22Rv1 (cell line): ENCODE measurements around the gene TNK1.

Source experiments
- H3K27ac ChIP-seq: fragments of 450-650 bp; 2 replicates; pipeline ENCODE4 v1.5.1; 2017
- ZFX ChIP-seq: fragments of 450-650 bp; IDR thresholded peaks from 2 replicates; pipeline ENCODE4 v1.6.1; 2017; ENCODE audit warnings: antibody characterized with exemption, borderline replicate concordance
- TF ChIP-seq, protein P1 (sequence below): fragments of 450-650 bp; IDR thresholded peaks from 2 replicates; pipeline ENCODE4 v1.5.1; 2017; ENCODE audit warnings: mild to moderate bottlenecking

TNK1 gene

GRCh38 chr17:7370853-7371252, 10.0 kb upstream of the TNK1 start:
- TF ChIP-seq ZFX = no peak
- TF ChIP-seq, protein P1, sequence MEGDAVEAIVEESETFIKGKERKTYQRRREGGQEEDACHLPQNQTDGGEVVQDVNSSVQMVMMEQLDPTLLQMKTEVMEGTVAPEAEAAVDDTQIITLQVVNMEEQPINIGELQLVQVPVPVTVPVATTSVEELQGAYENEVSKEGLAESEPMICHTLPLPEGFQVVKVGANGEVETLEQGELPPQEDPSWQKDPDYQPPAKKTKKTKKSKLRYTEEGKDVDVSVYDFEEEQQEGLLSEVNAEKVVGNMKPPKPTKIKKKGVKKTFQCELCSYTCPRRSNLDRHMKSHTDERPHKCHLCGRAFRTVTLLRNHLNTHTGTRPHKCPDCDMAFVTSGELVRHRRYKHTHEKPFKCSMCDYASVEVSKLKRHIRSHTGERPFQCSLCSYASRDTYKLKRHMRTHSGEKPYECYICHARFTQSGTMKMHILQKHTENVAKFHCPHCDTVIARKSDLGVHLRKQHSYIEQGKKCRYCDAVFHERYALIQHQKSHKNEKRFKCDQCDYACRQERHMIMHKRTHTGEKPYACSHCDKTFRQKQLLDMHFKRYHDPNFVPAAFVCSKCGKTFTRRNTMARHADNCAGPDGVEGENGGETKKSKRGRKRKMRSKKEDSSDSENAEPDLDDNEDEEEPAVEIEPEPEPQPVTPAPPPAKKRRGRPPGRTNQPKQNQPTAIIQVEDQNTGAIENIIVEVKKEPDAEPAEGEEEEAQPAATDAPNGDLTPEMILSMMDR = no peak
- H3K27ac ChIP-seq = no peak overlapping the region

DNA sequence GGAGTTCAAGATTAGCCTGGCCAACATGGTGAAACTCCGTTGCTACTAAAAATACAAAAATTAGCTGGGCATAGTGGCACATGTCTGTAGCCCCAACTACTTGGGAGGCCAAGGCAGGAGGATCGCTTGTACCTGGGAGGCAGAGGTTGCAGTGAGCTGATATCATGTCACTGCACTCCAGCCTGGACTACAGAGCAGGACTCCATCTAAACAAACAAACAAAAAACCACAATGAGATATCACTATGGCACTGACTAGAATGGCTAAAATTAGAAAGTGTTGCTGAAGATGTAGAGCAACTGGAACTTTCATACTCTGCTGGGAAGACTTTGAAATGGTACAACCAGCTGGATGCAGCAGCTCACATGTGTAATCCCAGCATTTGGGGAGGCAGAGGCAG, 6.5 kb upstream of the TNK1 start:
- TF ChIP-seq, protein P1 = no peak
- TF ChIP-seq ZFX = no peak

DNA sequence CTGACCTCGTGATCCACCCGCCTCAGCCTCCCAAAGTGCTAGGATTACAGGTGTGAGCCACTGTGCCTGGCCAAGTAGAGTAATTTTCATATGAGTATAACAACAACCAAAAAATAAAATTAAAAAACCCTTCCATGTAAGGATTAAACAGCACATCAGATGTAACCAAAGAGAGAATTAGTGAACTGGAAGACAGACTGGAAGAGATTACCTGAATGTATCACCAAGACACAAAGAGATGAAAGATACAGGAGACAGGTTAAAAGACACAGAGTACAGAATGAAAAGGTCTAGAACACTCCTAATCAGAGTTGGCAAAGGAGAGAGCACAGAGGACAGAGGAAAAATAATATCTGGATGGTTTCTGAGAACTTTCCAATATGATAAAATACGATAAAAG, 1.8 kb upstream of the TNK1 start:
- no peak overlapping the region for H3K27ac ChIP-seq
- TF ChIP-seq ZFX = no peak
- TF ChIP-seq, protein P1 = no peak

More for the DNA sequence above, 6.5 kb upstream of the TNK1 start:
- no peak overlapping the region for H3K27ac ChIP-seq

DNA sequence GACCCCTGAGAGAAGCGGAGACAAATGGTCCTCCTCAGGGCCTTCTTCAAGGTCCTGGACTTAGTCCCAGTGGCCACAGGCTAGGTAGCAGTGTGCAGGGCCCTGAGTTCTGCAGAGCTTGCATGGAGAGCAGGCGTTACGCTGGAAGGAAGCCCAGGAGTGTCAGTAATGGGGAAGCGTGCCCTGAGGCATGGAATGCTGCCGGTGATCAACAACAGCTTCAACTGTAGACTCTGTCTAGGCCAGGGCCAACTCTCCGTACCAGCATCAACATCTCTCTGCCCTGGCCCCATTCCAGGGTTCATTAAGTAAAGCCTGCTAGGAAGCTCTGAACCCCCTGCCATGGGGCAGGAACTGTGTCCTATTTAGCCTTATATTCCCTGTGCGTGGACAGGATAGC, 568 bp upstream of the TNK1 start:
- peak overlapping the region; percentile 80 for H3K27ac ChIP-seq
- TF ChIP-seq ZFX = no peak
- TF ChIP-seq, protein P1 = no peak

- peak overlapping the region; percentile 80; the same call in 1 of the 2 replicates for H3K27ac ChIP-seq
- no peak for TF ChIP-seq ZFX
- TF ChIP-seq, protein P1 = no peak
Observed at GRCh38 chr17:7382901-7383300, 2.0 kb downstream of the TNK1 start.

- H3K27ac ChIP-seq = no peak overlapping the region
- TF ChIP-seq, protein P1 = no peak
- no peak for TF ChIP-seq ZFX
Observed at GRCh38 chr17:7383371-7383741, 2.5 kb downstream of the TNK1 start.

DNA sequence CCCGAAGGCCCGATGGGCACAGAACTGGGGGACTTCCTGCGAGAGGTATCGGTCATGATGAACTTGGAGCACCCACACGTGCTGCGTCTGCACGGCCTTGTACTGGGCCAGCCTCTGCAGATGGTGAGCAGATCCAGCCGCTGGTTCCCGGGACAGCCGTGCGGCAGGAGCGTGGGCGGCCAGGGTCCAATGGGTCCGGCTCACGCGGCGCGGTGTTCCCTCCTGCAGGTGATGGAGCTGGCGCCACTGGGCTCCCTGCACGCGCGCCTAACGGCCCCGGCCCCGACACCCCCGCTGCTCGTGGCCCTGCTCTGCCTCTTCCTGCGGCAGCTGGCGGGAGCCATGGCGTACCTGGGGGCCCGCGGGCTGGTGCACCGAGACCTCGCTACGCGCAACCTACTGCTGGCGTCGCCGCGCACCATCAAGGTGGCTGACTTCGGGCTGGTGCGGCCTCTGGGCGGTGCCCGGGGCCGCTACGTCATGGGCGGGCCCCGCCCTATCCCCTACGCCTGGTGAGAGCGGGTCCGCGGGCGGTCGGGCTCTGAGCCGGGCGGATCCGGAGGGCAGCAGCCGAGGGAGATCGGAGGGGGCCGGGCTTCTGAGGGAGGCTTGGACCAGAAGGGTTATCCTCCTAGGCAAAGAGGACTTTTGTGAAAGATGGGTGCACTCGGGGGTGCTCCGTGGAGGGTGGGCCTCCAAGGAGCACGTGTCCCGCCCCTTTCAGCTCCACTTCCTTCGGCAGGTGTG, 3.0 kb downstream of the TNK1 start:
- no peak for TF ChIP-seq ZFX
- TF ChIP-seq, protein P1 = no peak
- H3K27ac ChIP-seq = no peak overlapping the region
